Esophagus muscularis mucosa (tissue), 4 donors: Measurements from ENCODE around the gene FBXO24. TPM values are rescaled to one million over a fixed set of nuclear protein-coding genes. Genes with fewer than 3 reads are reported as not detected.

Source experiments
- DNase-seq: peaks from one replicate; pipeline ENCODE4 v3.0.0-alpha.2; 2017; ENCODE audit errors: extremely low spot score
- H3K27ac ChIP-seq, 4 donors: fragments of 200-600 bp; sonication (generic); replicated peaks in 1 of 4; 1 replicate in 3 of 4; 2 replicates in 1 of 4; pipeline ENCODE4 v1.5.1; 2016 to 2019; ENCODE audit warnings: mild to moderate bottlenecking in 1 of 4
- H3K27me3 ChIP-seq, 4 donors: fragments of 200-600 bp; sonication (generic); one replicate each; pipeline versions ENCODE4 v1.5.1 to v1.6.0; 2016 to 2019
- H3K36me3 ChIP-seq, 4 donors: fragments of 200-600 bp; sonication (generic); one replicate each; pipeline ENCODE4 v1.5.1; 2016 to 2019
- H3K4me1 ChIP-seq, 4 donors: fragments of 200-600 bp; sonication (generic); one replicate each; pipeline ENCODE4 v1.5.1; 2016 to 2019
- H3K4me3 ChIP-seq, 4 donors: fragments of 200-600 bp; sonication (generic); 1 replicate in 2 of 4; 2 replicates in 2 of 4; pipeline ENCODE4 v1.5.1; 2016 to 2019; ENCODE audit warnings: mild to moderate bottlenecking in 4 of 4, moderate library complexity in 1 of 4
- H3K9me3 ChIP-seq, 4 donors: fragments of 200-600 bp; sonication (generic); 1 replicate in 3 of 4; 2 replicates in 1 of 4; pipeline ENCODE4 v1.5.1; 2016 to 2019
- CTCF ChIP-seq, 3 experiments: fragments of 200-600 bp in 2 of 3; fragments of 450-650 bp in 1 of 3; sonication (generic) in 2 of 3; IDR thresholded peaks; one replicate each; pipeline ENCODE4 v1.5.1; 2017 to 2019; ENCODE audit warnings: antibody characterized with exemption in 3 of 3, mild to moderate bottlenecking in 2 of 3, moderate library complexity in 1 of 3
- EP300 ChIP-seq: sonication (generic); formaldehyde crosslinking; IDR thresholded peaks from one replicate; pipeline ENCODE4 v1.6.1; 2017; ENCODE audit warnings: antibody characterized with exemption
- POLR2A ChIP-seq: fragments of 450-650 bp; IDR thresholded peaks from one replicate; pipeline ENCODE4 v1.6.1; 2017; ENCODE audit warnings: antibody characterized with exemption, moderate library complexity, mild to moderate bottlenecking, low read depth
- POLR2AphosphoS5 ChIP-seq, 2 donors: sonication (generic); formaldehyde crosslinking; IDR thresholded peaks; one replicate each; pipeline ENCODE4 v1.6.1; 2017; ENCODE audit warnings: antibody characterized with exemption in 2 of 2
- WGBS: methylation state at CpG from one replicate; pipeline ENCODE4 v1.1.5; 2018; 5-methylcytosine and 5-hydroxymethylcytosine counted together
- intact Hi-C: fragments of 100-400 bp; cut with DNase I; formaldehyde crosslinking; loops from one replicate; pipeline ENCODE4 v1.15.1; 2023
- total RNA-seq, 4 donors: library from RNA; depleted of rRNA; stranded (reverse); fragments of >200 nt; gene quantifications; one replicate each; pipeline versions ENCODE4 v1.1.0 to v1.2.1, GENCODE V29; 2016

The FBXO24 gene
- total RNA-seq, 4 donors from 2014 or later: 0.13 to 0.83 (median 0.48) TPM

DNA sequence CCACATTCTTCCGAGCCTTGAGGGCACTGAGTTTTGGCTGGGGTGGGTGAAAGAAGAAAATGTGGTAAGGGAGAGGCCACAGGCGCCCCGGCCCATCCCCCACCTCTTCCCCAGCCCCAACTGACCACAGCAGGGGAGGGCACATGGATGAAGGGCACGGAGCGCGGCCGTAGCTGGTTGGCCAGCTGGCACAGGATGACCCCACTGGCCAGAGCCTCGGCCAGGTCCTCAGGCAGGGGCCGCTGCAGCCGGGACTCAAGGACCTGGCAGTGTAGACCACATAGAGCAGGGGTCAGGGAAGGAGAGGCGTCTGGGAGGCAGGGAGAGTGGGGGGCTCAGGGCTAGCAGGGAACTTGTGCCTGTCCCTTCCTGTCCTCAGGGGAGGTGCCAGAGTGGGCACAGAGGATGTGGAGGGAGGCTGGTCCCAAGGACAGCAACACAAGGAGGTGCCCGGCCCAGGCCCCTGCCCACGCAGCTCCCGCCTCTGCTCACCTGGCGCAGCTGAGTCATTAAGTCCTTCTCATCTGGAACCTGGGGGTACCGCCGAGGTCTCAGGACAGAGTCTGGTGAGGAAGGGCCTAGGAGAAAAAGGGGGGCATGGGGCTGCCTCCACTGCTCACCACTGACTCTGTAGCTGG is 10.3 kb upstream of the FBXO24 start:
- peaks cover 53 to 80% (median 75%) of the 10 kb centered on the region in 4 donors for H3K36me3 ChIP-seq
- intact Hi-C loops: no loop called here

DNA sequence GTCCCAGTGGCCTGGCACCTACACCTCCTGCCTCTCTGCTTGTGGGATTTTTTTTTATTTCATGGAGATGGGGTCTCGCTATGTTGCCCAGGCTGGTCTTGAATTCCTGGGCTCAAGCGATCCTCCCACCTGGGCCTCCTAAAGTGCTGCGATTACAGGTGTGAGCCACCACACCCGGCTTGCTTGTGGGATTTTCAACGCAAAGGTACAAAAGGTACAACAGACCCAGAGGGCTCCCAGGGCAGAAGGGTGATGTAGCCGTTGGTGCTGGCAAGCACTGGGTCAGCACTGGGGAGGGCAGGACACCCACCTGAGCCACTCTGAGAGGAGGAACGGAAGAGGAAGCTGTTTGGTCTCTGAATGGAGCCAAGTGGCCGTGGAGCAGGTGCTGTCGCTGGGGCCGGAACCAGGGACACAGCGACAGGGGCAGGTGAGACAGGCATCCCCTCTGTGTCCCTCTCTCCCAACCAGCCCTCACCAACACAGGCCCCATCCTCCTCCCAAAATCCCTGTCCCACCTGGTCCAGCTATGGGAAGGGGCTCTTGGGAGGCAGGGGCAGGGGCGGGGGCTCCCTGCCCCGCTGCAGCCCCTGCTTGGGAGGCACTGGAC is 9.6 kb upstream of the FBXO24 start:
- intact Hi-C loops: no loop called here
- Histone ChIP-seq H3K27ac (no peak overlapping the region), H3K4me3 (no peak overlapping the region), H3K27me3 (peaks cover 0 to 47% (median 0%) of the 10 kb centered on the region in 4 donors), H3K4me1 (peaks cover 0 to 4% (median 0%) of the 10 kb centered on the region in 4 donors), H3K9me3 (no peaks in the 10 kb centered on the region), H3K36me3 (peaks cover 59 to 86% (median 81%) of the 10 kb centered on the region in 4 donors)
- DNase-seq: no peak
- 88% methylated on average over 12 of the region's 13 CpGs for WGBS
- TF ChIP-seq EP300 (no peak), CTCF (IDR thresholded peaks at IDR 0.05) (no peak), POLR2AphosphoS5 (IDR thresholded peaks at IDR 0.05) (no peak)

More for the DNA sequence above, 10.3 kb upstream of the FBXO24 start:
- peaks cover 0 to 53% (median 0%) of the 10 kb centered on the region in 4 donors for H3K27me3 ChIP-seq
- no peak overlapping the region for H3K27ac ChIP-seq
- H3K9me3 ChIP-seq: no peaks in the 10 kb centered on the region
- TF ChIP-seq POLR2AphosphoS5 (IDR thresholded peaks at IDR 0.05) (no peak), EP300 (no peak), POLR2A (no peak), CTCF (IDR thresholded peaks at IDR 0.05) (no peak)
- no peak overlapping the region for H3K4me3 ChIP-seq
- DNase-seq: no peak
- WGBS: 89% methylated on average over 10 of the region's 17 CpGs
- peaks cover 0 to 4% (median 3%) of the 10 kb centered on the region in 4 donors for H3K4me1 ChIP-seq

DNA sequence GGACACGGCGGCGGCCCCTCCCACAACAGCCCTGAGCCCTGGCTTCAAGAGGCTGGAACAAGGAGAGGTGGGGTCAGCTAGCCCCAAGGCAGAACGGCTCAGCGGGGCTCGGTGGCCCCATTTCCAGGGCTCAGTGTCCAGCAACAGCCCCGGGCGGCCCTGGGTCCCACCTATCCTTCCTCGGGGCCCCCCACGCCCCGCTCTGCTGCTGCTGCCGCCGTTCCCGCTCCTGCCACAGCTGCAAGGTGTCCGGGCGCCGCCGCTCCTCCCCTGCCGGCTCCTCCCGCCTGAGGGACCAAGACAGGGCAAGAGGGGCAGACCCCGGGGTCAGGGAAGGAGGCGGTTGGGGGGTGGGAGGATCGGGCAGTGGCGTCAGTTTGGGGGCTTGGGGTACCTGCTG is 9.0 kb upstream of the FBXO24 start:
- H3K36me3 ChIP-seq: peaks cover 65 to 92% (median 87%) of the 10 kb centered on the region in 4 donors
- WGBS: 92% methylated on average over 19 of the region's 24 CpGs
- DNase-seq: no peak

GRCh38 chr7:100577507-100577906 is 8.6 kb upstream of the FBXO24 start:
- Histone ChIP-seq H3K4me1 (peaks cover 2 to 13% (median 7%) of the 10 kb centered on the region in 4 donors), H3K36me3 (peaks cover 68 to 95% (median 91%) of the 10 kb centered on the region in 4 donors), H3K27ac (no peak overlapping the region), H3K4me3 (no peak overlapping the region), H3K9me3 (no peaks in the 10 kb centered on the region), H3K27me3 (peaks cover 0 to 38% (median 0%) of the 10 kb centered on the region in 4 donors)
- intact Hi-C loops: no loop called here
- no peak for TF ChIP-seq POLR2A
- WGBS: 94% methylated on average over 14 of the region's 14 CpGs
- no peak for DNase-seq

More for the DNA sequence above, 9.0 kb upstream of the FBXO24 start:
- H3K4me1 ChIP-seq: peaks cover 0 to 9% (median 3%) of the 10 kb centered on the region in 4 donors
- no peak overlapping the region for H3K4me3 ChIP-seq
- H3K27me3 ChIP-seq: peaks cover 0 to 42% (median 0%) of the 10 kb centered on the region in 4 donors
- no peaks in the 10 kb centered on the region for H3K9me3 ChIP-seq
- no peak for TF ChIP-seq EP300
- TF ChIP-seq POLR2AphosphoS5 (IDR thresholded peaks at IDR 0.05): no peak
- no peak for TF ChIP-seq CTCF (IDR thresholded peaks at IDR 0.05)
- no peak for TF ChIP-seq POLR2A
- intact Hi-C loops: no loop called here
- H3K27ac ChIP-seq: no peak overlapping the region

DNA sequence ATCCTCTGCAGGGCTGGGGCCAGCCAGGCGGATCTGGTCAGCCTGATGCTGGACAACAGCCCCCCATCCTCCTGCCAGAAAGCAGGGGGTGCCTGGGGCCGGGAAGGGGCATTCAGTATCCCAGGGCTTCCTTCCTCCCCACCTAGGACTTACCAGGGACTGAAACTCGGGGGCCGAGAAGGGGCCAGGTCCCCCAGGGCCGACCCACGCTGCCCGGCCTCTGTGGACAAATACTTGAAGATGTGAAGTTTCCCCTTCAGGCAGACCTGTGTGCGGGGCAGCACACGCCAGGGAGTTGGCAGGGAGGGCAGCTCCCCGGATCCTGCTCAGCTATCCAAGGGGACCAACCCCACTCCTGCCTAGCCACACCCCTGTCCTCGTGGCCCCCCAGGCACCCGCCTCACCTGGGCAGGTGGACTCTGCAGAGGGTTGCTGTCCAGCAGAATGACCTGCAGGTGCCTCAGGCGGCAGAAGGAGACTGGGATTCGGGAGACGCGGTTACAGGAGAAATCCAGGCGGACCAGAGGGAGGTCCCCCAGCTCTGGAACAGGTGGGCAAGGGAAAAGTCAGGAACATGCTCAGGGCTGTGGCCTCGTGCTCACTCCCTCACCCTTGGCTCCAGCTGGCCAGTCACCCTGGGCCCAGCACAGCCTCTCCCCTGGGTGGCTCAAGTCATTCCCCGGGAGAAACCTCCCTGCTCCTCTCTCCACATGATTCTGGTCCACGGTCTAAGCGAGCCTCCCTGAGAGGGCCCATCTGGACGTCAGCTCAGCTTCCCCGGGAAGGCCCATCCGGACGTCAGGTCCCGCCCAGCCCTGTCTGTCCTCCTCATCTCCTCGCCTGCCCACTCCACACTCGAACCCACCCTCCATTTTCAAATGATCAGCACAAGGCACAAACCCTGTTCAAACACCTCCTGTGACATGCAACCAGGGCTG is 7.6 kb upstream of the FBXO24 start:
- WGBS: 85% methylated on average over 19 of the region's 28 CpGs
- Histone ChIP-seq H3K36me3 (peaks cover 68 to 94% (median 90%) of the 10 kb centered on the region in 4 donors), H3K4me3 (no peak overlapping the region), H3K27me3 (peaks cover 0 to 28% (median 0%) of the 10 kb centered on the region in 4 donors), H3K9me3 (no peaks in the 10 kb centered on the region), H3K27ac (no peak overlapping the region), H3K4me1 (peaks cover 10 to 23% (median 17%) of the 10 kb centered on the region in 4 donors)
- intact Hi-C loops: no loop called here
- TF ChIP-seq POLR2A (no peak), POLR2AphosphoS5 (IDR thresholded peaks at IDR 0.05) (no peak), EP300 (no peak), CTCF (IDR thresholded peaks at IDR 0.05) (no peak)
- no peak for DNase-seq
